OCI-LY7 (cell line): ENCODE data around the gene ACAD8. TPM values are rescaled to one million over a fixed set of nuclear protein-coding genes. Genes with fewer than 3 reads are reported as not detected.

Experiments
- BruUV-seq: library from RNA; stranded (reverse); fragments of 400-500 nt; replicated peaks from 2 replicates; lab custom pipeline; 2021; lab: Mats Ljungman, UMichigan
- CTCF ChIA-PET: fragments of 300-600 bp; sonication (Branson Sonifier 250); formaldehyde crosslinking; loops from one replicate; lab custom pipeline; 2022; ENCODE audit warnings: antibody characterized with exemption; ENCODE audit not compliant: unreplicated experiment; lab: Charles Lee
- POLR2A ChIA-PET: fragments of 300-600 bp; sonication (Branson Sonifier 250); formaldehyde crosslinking; loops from one replicate; lab custom pipeline; 2022; ENCODE audit warnings: antibody characterized with exemption; lab: Charles Lee
- DNase-seq: peaks from one replicate; pipeline ENCODE4 v3.0.0-alpha.2; 2015; ENCODE audit warnings: low spot score
- H2AFZ ChIP-seq: fragments of 200-600 bp; sonication (generic), shearing (Covaris generic); 2 replicates; pipeline ENCODE4 v1.6.1; 2014; ENCODE audit warnings: mild to moderate bottlenecking, antibody characterized with exemption, low read length, moderate library complexity
- H3K27ac ChIP-seq: fragments of 200-600 bp; sonication (generic); 2 replicates; pipeline ENCODE4 v1.5.1; 2014; ENCODE audit warnings: mixed run types, low read depth, mild to moderate bottlenecking, moderate library complexity, low read length, inconsistent platforms; ENCODE audit not compliant: poor library complexity, severe bottlenecking
- H3K36me3 ChIP-seq: fragments of 200-600 bp; sonication (generic); 2 replicates; pipeline ENCODE4 v1.6.1; 2014; ENCODE audit warnings: mild to moderate bottlenecking, antibody characterized with exemption, low read length, moderate library complexity, mixed read lengths; ENCODE audit not compliant: insufficient read depth
- H3K4me1 ChIP-seq: fragments of 200-600 bp; sonication (generic); 2 replicates; pipeline ENCODE4 v1.5.1; 2014; ENCODE audit warnings: mild to moderate bottlenecking, low read length; ENCODE audit not compliant: insufficient read depth, poor library complexity, severe bottlenecking
- H3K4me2 ChIP-seq: fragments of 200-600 bp; sonication (generic); 2 replicates; pipeline ENCODE4 v1.6.1; 2014; ENCODE audit warnings: mild to moderate bottlenecking, low read length
- H3K4me3 ChIP-seq: fragments of 200-600 bp; sonication (generic); 2 replicates; pipeline ENCODE4 v1.5.1; 2014; ENCODE audit warnings: mild to moderate bottlenecking, low read depth, low read length; ENCODE audit not compliant: poor library complexity, severe bottlenecking
- H3K79me2 ChIP-seq: fragments of 200-600 bp; sonication (generic); 2 replicates; pipeline ENCODE4 v1.6.1; 2016; ENCODE audit warnings: low read depth, mild to moderate bottlenecking, low read length, moderate library complexity, mixed read lengths; ENCODE audit not compliant: insufficient read depth
- H3K9me2 ChIP-seq: fragments of 200-600 bp; sonication (generic); 2 replicates; pipeline ENCODE4 v1.6.1; 2016; ENCODE audit warnings: mild to moderate bottlenecking, low read length, mixed read lengths; ENCODE audit not compliant: insufficient read depth
- H3K9me3 ChIP-seq: fragments of 200-600 bp; sonication (generic); 2 replicates; pipeline ENCODE4 v1.6.1; 2014; ENCODE audit warnings: mild to moderate bottlenecking, mixed run types, low read length, mixed read lengths
- H4K20me1 ChIP-seq: fragments of 200-600 bp; sonication (generic); 2 replicates; pipeline ENCODE4 v1.6.1; 2014; ENCODE audit warnings: mild to moderate bottlenecking, antibody characterized with exemption, low read length, moderate library complexity, mixed read lengths; ENCODE audit not compliant: insufficient read depth
- EZH2phosphoT487 ChIP-seq: fragments of 200-600 bp; sonication (generic); IDR thresholded peaks from 2 replicates; pipeline ENCODE4 v1.6.1; 2018; ENCODE audit warnings: low read depth, borderline replicate concordance, mild to moderate bottlenecking, mixed run types, antibody characterized with exemption, low read length, moderate library complexity, mixed read lengths
- intact Hi-C: fragments of 100-400 bp; cut with micrococcal nuclease; formaldehyde crosslinking; loops from one replicate; pipeline ENCODE4 v1.10.0; 2022; ENCODE audit not compliant: unreplicated experiment
- total RNA-seq, 2 experiments: library from RNA; depleted of rRNA in 1 of 2; stranded (reverse); fragments of >200 nt in 1 of 2; shearing (Covaris generic) in 1 of 2; gene quantifications; 2 replicates each; pipeline ENCODE4 v1.2.3, GENCODE V29; 2014 to 2022
- TF ChIP-seq, protein P1 (sequence below): fragments of 200-600 bp; sonication (generic); conservative IDR thresholded peaks from 2 replicates; pipeline ENCODE4 v1.5.1; 2014; ENCODE audit warnings: mild to moderate bottlenecking, antibody characterized with exemption, low read length, moderate library complexity, mixed read lengths

The ACAD8 gene
- total RNA-seq, 2 experiments from 2014 or later = 24.7 to 29.7 TPM

- Histone ChIP-seq H3K4me1 (no peaks in the 10 kb centered on the region), H3K4me2 (no peak overlapping the region), H3K9me3 (no peaks in the 10 kb centered on the region), H3K27ac (no peak overlapping the region), H4K20me1 (peaks cover 7% of the 10 kb centered on the region; the same call in 1 of the 2 replicates), H3K9me2 (no peaks in the 10 kb centered on the region), H3K4me3 (no peak overlapping the region), H2AFZ (no peak overlapping the region), H3K36me3 (peaks cover 5% of the 10 kb centered on the region; the same call in 1 of the 2 replicates), H3K79me2 (no peaks in the 10 kb centered on the region)
- ChIA-PET CTCF (no interaction called here), POLR2A (no interaction called here)
- TF ChIP-seq, protein P1, sequence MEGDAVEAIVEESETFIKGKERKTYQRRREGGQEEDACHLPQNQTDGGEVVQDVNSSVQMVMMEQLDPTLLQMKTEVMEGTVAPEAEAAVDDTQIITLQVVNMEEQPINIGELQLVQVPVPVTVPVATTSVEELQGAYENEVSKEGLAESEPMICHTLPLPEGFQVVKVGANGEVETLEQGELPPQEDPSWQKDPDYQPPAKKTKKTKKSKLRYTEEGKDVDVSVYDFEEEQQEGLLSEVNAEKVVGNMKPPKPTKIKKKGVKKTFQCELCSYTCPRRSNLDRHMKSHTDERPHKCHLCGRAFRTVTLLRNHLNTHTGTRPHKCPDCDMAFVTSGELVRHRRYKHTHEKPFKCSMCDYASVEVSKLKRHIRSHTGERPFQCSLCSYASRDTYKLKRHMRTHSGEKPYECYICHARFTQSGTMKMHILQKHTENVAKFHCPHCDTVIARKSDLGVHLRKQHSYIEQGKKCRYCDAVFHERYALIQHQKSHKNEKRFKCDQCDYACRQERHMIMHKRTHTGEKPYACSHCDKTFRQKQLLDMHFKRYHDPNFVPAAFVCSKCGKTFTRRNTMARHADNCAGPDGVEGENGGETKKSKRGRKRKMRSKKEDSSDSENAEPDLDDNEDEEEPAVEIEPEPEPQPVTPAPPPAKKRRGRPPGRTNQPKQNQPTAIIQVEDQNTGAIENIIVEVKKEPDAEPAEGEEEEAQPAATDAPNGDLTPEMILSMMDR = no peak
- TF ChIP-seq EZH2phosphoT487 = no peak
- DNase-seq = no peak
- BruUV-seq = no TSS peak
- intact Hi-C loops = no loop called here
These were observed 16.4 kb upstream of the ACAD8 start for GRCh38 chr11:134236834-134237556.

DNA sequence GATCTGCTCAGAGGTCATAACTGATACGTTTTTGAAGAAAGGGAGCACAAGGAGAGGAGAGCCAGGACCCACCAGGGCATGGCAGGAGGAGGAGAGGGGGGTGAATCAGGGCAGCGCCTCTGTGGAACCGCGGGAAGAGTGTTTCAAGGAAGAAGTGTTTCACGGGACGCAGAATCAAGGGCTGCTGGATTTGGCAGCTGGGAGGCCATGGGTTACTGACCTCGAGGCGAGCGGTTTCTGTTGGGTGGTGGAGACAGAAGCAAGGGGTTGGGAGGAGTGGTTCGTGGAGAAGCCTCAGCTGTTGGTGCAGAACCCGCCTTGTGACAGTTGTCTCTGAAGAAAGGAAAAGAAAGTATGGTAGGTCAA, 15.8 kb upstream of the ACAD8 start:
- Histone ChIP-seq H3K4me3 (no peak overlapping the region), H3K27ac (no peak overlapping the region), H3K4me2 (no peak overlapping the region), H3K9me2 (no peaks in the 10 kb centered on the region), H3K36me3 (peaks cover 5% of the 10 kb centered on the region; the same call in 1 of the 2 replicates), H3K9me3 (no peaks in the 10 kb centered on the region), H4K20me1 (peaks cover 4% of the 10 kb centered on the region; the same call in 1 of the 2 replicates), H3K79me2 (no peaks in the 10 kb centered on the region), H2AFZ (no peak overlapping the region), H3K4me1 (no peaks in the 10 kb centered on the region)
- no peak for TF ChIP-seq EZH2phosphoT487
- TF ChIP-seq, protein P1 = no peak
- intact Hi-C loops = no loop called here
- ChIA-PET POLR2A (no interaction called here), CTCF (no interaction called here)
- no peak for DNase-seq
- no TSS peak for BruUV-seq

DNA sequence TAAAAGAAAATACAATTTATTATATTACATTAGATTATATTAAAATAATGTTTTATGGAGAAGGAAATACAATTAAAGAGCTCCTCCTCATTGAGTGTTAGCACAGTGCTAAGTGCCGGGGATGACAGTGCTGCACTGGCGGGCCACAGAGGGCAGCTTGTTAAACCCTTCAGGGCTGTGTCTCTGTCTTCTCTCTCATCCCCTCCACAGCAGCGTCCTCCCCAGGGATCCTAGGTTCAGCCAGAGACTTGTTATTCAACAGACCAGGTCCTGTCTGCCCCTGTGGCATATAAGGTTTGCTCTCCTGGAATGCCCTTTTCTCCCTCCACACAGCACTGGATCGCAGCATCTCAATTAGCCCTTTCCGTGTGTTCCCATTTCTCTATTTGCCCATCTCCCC, 14.4 kb upstream of the ACAD8 start:
- no TSS peak for BruUV-seq
- Histone ChIP-seq H3K36me3 (peaks cover 17% of the 10 kb centered on the region; the same call in 1 of the 2 replicates), H2AFZ (no peak overlapping the region), H3K27ac (no peak overlapping the region), H3K79me2 (no peaks in the 10 kb centered on the region), H4K20me1 (no peaks in the 10 kb centered on the region; the same call in 1 of the 2 replicates), H3K9me3 (no peaks in the 10 kb centered on the region), H3K4me3 (no peak overlapping the region), H3K4me2 (no peak overlapping the region), H3K4me1 (no peaks in the 10 kb centered on the region), H3K9me2 (no peaks in the 10 kb centered on the region)
- DNase-seq = no peak
- CTCF ChIA-PET = no interaction called here
- TF ChIP-seq, protein P1 = no peak
- no peak for TF ChIP-seq EZH2phosphoT487
- POLR2A ChIA-PET = interaction anchor here (1.1 to 1.4 kb wide), 3 partner anchors 9 to 13 kb away, joined by 3 to 4 read pairs (median 3); no protein-coding TSS in a partner anchor
- intact Hi-C loops = no loop called here
